Loucy (cell line): ENCODE measurements around the gene TTC16.

Experiments
- H2AFZ ChIP-seq: fragments of 200-600 bp; sonication (generic); 2 replicates; pipeline ENCODE4 v1.6.0; 2016; ENCODE audit warnings: antibody characterized with exemption, mild to moderate bottlenecking, low read length, moderate library complexity
- H3F3A ChIP-seq: fragments of 200-600 bp; 2 replicates; pipeline ENCODE4 v1.6.0; 2016; ENCODE audit warnings: antibody characterized with exemption, low read depth, mild to moderate bottlenecking
- H3K27me3 ChIP-seq: fragments of 200-600 bp; sonication (generic); 2 replicates; pipeline ENCODE4 v1.6.1; 2014; ENCODE audit warnings: low read length, mild to moderate bottlenecking; ENCODE audit not compliant: insufficient read depth, poor library complexity, severe bottlenecking
- H3K36me3 ChIP-seq: fragments of 200-600 bp; sonication (generic); 2 replicates; pipeline ENCODE4 v1.6.1; 2016; ENCODE audit warnings: low read length; ENCODE audit not compliant: insufficient read depth
- H3K4me1 ChIP-seq: fragments of 200-600 bp; sonication (generic); 2 replicates; pipeline ENCODE4 v1.5.1; 2014; ENCODE audit warnings: low read length, mild to moderate bottlenecking; ENCODE audit not compliant: insufficient read depth, poor library complexity, severe bottlenecking
- H3K4me2 ChIP-seq: fragments of 200-600 bp; sonication (generic); 2 replicates; pipeline ENCODE4 v1.6.0; 2014; ENCODE audit warnings: antibody characterized with exemption, low read length, low read depth, mild to moderate bottlenecking; ENCODE audit not compliant: poor library complexity, severe bottlenecking
- H3K4me3 ChIP-seq: fragments of 200-600 bp; sonication (generic); 2 replicates; pipeline ENCODE4 v1.5.1; 2014; ENCODE audit warnings: low read length, mild to moderate bottlenecking, mixed read lengths; ENCODE audit not compliant: poor library complexity, severe bottlenecking
- H3K79me2 ChIP-seq: fragments of 200-600 bp; sonication (generic); 2 replicates; pipeline ENCODE4 v1.6.1; 2014; ENCODE audit warnings: low read length; ENCODE audit not compliant: insufficient read depth
- H3K9ac ChIP-seq: fragments of 200-600 bp; sonication (generic); 2 replicates; pipeline ENCODE4 v1.6.0; 2014; ENCODE audit warnings: mild to moderate bottlenecking, low read depth, low read length, moderate library complexity; ENCODE audit not compliant: poor library complexity, severe bottlenecking
- H3K9me2 ChIP-seq: fragments of 200-600 bp; sonication (generic); replicated peaks from 2 replicates; pipeline ENCODE4 v1.6.1; 2016; ENCODE audit warnings: low read depth, low read length, mixed read lengths
- H3K9me3 ChIP-seq: fragments of 200-600 bp; sonication (generic); 2 replicates; pipeline ENCODE4 v1.6.1; 2014; ENCODE audit warnings: mild to moderate bottlenecking, antibody characterized with exemption, low read length, low read depth; ENCODE audit not compliant: insufficient read depth
- H4K20me1 ChIP-seq: fragments of 200-600 bp; sonication (generic); 2 replicates; pipeline ENCODE4 v1.6.0; 2014; ENCODE audit warnings: antibody characterized with exemption, low read length, mild to moderate bottlenecking; ENCODE audit not compliant: insufficient read depth, poor library complexity, severe bottlenecking
- EZH2phosphoT487 ChIP-seq: fragments of 200-600 bp; IDR thresholded peaks from 2 replicates; pipeline ENCODE4 v1.6.1; 2018; ENCODE audit warnings: antibody characterized with exemption, mild to moderate bottlenecking, moderate library complexity, borderline replicate concordance
- TF ChIP-seq, protein P1 (sequence below): fragments of 200-600 bp; sonication (generic); conservative IDR thresholded peaks from 2 replicates; pipeline ENCODE4 v1.5.1; 2014; ENCODE audit warnings: mild to moderate bottlenecking, antibody characterized with exemption, low read length

The TTC16 gene

DNA sequence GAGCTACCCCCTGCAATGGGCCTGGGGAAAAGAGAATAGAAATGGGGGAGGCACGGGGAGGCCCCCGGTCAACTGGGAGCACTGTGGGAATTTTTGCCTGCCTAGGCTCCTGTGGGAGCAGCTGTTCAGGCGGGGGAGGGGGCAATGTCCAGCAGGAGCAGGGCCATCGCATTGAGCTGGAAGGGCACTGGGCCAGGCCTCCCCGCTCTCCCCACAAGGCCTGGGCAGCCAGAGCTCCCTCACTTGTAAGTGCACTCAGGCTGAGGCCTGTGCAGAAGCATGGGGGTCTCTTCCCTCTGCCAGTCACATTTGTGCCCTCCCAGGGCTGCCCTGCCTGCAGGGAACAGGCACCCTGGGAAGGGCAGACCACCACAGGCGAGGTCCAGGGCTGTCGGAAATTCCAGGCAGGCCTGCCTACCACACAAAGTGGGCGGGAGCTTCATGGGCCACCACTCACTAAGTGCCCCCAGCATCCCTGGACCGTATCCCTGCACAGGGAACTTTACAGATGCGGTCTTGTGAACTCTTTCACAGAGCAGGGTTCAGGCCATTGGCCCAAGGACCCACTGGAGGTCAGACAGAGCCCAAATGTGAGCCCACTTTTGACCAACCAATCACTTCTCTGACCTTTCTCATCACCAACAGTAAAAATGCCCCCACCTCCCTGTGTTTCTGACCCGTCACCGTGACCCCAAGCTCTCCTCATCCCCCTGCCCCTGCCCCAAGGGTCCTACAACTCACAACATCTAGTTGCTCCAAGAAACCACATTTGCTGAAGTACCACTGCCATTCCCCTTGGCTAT lies 10.1 kb upstream of the TTC16 start:
- Histone ChIP-seq H3K79me2 (no peaks in the 10 kb centered on the region), H3F3A (no peaks in the 10 kb centered on the region), H4K20me1 (no peaks in the 10 kb centered on the region), H3K9me3 (no peaks in the 10 kb centered on the region), H3K4me3 (no peak overlapping the region), H3K27me3 (no peaks in the 10 kb centered on the region), H3K4me2 (no peak overlapping the region), H3K36me3 (no peaks in the 10 kb centered on the region), H3K4me1 (peaks cover 11% of the 10 kb centered on the region), H3K9ac (no peak overlapping the region), H3K9me2 (no peaks in the 10 kb centered on the region), H2AFZ (no peak overlapping the region)
- TF ChIP-seq EZH2phosphoT487 = no peak
- TF ChIP-seq, protein P1, sequence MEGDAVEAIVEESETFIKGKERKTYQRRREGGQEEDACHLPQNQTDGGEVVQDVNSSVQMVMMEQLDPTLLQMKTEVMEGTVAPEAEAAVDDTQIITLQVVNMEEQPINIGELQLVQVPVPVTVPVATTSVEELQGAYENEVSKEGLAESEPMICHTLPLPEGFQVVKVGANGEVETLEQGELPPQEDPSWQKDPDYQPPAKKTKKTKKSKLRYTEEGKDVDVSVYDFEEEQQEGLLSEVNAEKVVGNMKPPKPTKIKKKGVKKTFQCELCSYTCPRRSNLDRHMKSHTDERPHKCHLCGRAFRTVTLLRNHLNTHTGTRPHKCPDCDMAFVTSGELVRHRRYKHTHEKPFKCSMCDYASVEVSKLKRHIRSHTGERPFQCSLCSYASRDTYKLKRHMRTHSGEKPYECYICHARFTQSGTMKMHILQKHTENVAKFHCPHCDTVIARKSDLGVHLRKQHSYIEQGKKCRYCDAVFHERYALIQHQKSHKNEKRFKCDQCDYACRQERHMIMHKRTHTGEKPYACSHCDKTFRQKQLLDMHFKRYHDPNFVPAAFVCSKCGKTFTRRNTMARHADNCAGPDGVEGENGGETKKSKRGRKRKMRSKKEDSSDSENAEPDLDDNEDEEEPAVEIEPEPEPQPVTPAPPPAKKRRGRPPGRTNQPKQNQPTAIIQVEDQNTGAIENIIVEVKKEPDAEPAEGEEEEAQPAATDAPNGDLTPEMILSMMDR = no peak

DNA sequence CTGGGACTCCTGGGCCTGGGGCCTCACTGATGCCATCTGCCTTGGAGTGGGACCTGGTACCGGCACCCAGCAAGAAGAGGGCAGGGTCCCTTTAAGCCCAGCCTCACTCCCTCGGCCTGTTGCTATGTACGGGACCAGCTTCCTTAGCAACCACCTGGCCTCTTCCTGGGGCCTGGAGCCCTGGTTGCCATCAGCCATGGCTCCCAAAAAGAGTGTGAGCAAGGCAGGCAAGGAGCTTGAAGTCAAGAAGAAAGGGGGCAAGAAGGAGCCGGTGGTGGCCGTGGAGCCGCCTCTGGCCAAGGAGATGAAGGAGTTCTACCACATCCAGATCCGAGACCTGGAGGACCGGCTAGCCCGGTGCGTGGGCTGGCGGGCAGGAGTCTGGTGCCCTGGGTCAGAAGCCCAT lies 9.0 kb upstream of the TTC16 start, which contains the start of gene CFAP157:
Gene CFAP157 (plus strand): TSS at position 153 of the 406 bp plus-strand sequence. CDS start 44 bp downstream, at position 197.
- no peaks in the 10 kb centered on the region for H3K27me3 ChIP-seq
- TF ChIP-seq, protein P1 = no peak
- TF ChIP-seq EZH2phosphoT487 = no peak
- H3K4me3 ChIP-seq = no peak within 1 kb of the TSS
- H3K9me3 ChIP-seq = no peaks in the 10 kb centered on the region
- no peaks in the 10 kb centered on the region for H3K79me2 ChIP-seq
- no peak within 1 kb of the TSS for H2AFZ ChIP-seq
- no peak within 1 kb of the TSS for H3K9ac ChIP-seq
- H3K9me2 ChIP-seq = no peaks in the 10 kb centered on the region
- no peak within 1 kb of the TSS for H3K4me2 ChIP-seq
- peaks cover 22% of the 10 kb centered on the region for H3K4me1 ChIP-seq
- no peaks in the 10 kb centered on the region for H3K36me3 ChIP-seq
- H4K20me1 ChIP-seq = no peaks in the 10 kb centered on the region
- H3F3A ChIP-seq = no peaks in the 10 kb centered on the region

DNA sequence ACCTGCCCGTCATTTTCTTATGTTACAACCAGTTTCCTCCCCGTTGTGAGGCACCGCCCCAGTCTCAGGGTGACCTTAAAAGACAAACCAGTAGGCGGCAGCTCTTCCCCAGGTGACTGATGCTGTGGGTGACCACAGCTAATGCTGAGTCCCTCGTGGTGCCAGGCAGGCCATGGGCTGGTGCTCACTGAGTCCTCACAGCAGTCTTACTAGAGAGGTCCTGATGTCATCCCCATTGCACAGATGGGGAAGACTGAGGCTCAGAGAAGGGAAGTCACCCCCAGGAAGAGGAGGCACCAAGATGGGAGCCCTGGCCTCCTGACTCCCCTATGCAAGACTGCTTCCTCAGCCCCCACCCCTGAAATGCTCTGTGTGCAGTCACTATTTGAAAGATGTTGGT lies 8.1 kb upstream of the TTC16 start:
- H3K79me2 ChIP-seq = no peaks in the 10 kb centered on the region
- H2AFZ ChIP-seq = no peak overlapping the region
- TF ChIP-seq EZH2phosphoT487 = no peak
- TF ChIP-seq, protein P1 = peak; percentile 35

More for the DNA sequence above, 8.1 kb upstream of the TTC16 start:
- Histone ChIP-seq H3K9me3 (no peaks in the 10 kb centered on the region), H3K4me3 (no peak overlapping the region), H4K20me1 (no peaks in the 10 kb centered on the region), H3K4me2 (no peak overlapping the region), H3K36me3 (no peaks in the 10 kb centered on the region), H3F3A (no peaks in the 10 kb centered on the region), H3K9me2 (no peaks in the 10 kb centered on the region), H3K27me3 (no peaks in the 10 kb centered on the region), H3K9ac (no peak overlapping the region), H3K4me1 (peaks cover 26% of the 10 kb centered on the region)
